Stimulated activated CD4-positive, alpha-beta T cell treated with anti-CD3 and anti-CD28 coated beads, TNF-alpha, amount 100 ng/mL, for 1 hour (primary cell): ENCODE results near the gene YEATS2.

Experiments
- DNase-seq, 3 donors: peaks; one replicate each; pipeline ENCODE4 v3.0.0-alpha.2; 2020; ENCODE audit warnings: low read depth in 3 of 3, low spot score in 1 of 3

YEATS2 gene

GRCh38 chr3:183810643-183811594 lies 113.3 kb downstream of the YEATS2 start:
- no peak for DNase-seq

DNA sequence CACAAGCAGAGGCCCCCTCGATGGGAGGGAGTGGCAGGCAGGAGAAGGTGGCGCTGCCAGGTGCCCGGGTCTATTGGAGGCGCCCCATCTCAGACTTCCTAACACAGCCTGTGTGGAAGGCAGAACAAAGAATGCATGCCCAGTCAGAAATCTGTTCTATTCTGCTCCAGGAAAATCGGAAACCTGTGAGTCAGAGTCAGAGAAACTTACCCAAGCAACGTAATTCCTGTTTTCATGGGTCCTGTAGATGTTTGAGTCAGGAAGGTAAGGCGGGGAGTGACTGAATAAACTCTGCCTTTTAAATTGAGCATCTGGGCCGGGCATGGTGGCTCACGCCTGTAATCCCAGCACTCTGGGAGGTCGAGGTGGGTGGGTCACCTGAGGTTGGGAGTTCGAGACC lies 114.0 kb downstream of the YEATS2 start:
- no peak for DNase-seq

- DNase-seq = no peak
These were observed 115.3 kb downstream of the YEATS2 start for GRCh38 chr3:183812761-183813445.

DNA sequence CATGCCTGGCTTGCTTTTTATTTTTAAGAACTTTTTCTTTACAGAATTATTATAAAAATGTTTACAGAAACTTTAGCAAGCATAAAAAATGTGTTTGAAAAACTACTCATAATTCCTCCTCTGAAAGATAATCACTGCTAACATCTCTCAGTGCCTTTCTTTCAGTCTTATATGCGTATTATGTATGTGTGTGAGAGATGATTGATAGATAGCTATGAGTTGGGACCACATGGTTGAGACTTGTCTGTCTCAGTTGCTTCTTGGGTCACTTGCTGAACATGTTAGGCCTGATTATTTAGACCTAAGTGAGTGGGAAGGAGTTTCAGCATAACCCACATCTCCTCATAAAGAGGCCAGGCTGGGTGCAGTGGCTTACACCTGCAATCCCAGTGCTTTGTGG lies 116.6 kb downstream of the YEATS2 start:
- no peak for DNase-seq

DNA sequence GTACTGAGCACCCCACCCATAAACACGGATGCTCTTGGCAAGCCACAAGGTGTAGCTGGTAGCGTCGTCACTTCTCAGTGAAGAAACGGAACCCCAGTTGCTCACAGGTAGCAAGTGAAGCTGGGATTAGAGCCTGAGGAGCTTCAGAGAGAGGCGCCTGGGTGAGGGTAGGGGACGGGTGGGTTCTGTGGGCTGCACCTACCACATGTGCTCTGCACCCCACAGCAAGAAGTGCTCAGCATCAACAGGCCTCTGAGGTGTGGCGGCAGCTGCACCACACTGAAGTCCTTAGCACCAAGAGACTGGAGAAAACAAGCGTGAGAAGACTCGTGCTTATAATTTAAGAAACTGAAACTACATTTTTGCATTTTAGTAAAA lies 118.0 kb downstream of the YEATS2 start:
- DNase-seq = no peak

- no peak for DNase-seq
These were observed 118.4 kb downstream of the YEATS2 start for GRCh38 chr3:183815951-183816475.

- DNase-seq = no peak
These were observed 119.3 kb downstream of the YEATS2 start for GRCh38 chr3:183816681-183817510.

DNA sequence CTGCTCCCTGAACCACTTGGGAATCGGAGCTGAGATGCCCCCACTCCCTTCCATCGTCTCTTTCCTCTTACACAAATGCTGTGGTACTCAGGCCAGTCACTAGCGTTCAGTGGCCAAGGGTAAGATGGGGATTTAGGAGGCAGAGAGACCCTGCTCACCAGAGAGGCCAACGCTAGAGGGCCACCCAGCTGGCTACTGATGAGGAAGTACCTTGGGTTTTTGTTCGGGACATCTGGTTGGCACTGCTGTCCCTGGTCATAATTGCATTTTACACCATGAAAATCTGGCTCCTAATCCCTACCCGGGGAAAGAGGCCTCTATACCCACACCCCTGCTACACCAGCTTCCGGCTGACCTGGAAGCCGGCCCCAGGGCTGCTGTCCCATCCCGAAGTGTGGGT lies 120.0 kb downstream of the YEATS2 start:
- no peak for DNase-seq

DNA sequence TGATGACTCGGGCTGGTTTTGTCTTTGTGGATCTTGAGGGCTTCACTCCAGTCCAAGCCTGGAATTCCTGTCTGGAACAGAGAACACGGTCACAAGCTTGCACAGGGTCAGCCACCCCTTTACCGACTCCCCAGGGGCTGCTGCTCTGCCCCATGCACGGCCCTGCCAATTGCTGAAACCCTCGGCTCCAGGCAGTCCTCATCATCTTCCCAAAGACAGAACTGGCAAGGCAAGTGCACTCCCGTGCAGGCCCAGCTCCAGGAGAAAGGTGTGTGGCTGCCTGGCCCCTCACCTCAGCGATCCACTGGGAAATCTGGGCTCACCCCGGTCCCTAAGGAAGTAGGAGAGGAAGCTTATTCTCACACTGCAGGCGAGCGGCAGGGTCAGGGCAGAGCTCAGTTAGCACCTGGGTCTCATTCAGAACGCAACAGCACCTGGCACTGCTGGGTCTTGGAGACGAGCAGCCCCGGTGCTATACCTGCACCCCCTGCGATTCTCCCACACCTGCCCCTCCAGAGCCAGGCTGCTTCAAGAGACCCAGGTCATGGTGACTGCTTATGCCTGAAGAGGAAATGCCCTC lies 120.5 kb downstream of the YEATS2 start:
- DNase-seq = no peak

- no peak for DNase-seq
These were observed 121.4 kb downstream of the YEATS2 start for GRCh38 chr3:183818706-183819624.

- no peak for DNase-seq
These were observed 122.2 kb downstream of the YEATS2 start for GRCh38 chr3:183819831-183820230.

DNA sequence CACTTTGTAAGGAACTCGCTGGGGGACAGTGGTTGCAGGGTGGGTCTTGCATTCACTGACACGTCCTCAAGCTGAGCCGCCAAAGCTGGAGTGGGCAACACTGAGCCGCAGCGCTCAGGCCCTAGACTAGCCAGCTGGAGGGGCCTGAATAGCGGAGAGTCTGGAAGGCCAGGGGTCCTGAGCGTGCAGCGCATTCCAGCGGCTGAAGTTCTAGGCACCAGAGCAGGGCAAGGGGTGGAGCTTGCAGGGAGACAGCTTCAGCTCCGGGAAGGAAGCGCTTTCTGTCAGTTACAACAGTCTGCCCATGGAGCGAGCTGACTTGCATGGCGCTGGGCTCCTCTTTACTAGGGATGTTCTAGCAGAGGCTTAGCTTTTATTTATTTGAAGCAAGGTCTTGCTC lies 125.0 kb downstream of the YEATS2 start:
- no peak for DNase-seq

GRCh38 chr3:183823963-183824362 lies 126.4 kb downstream of the YEATS2 start:
- DNase-seq = no peak

DNA sequence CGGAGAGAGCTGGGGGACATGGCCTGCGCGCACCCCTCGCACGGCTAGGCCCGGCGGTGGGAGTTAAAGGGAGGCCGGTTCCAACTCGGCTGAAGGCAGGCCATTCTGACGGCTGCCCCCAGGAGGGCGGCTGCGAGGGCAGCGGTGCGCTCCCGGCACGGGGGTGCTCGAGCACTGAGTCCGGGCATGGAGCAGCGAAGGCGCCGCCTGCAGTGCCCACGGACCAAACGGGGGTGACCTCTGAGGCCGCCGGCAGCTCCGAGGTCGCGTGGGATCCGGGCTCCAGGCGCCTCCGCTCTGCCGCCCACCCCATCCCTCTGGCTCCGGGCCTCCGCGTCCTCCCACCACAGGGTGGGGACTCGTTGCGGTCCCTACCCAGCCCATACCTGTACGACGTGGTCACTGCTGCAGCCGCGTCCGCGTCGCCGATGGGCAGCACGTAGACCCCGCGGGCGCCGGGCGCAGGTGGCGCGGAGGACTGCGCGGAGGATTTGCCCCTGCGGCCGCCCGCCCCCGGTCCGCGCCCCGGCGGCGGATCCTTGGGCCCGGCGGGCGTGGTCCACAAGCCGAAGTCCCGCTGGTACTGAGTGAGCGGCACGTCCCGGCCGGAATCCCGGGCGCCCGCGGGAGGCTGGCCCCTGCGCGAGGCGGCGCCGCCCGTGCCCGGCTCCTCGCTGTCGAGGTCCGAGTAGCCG lies 127.3 kb downstream of the YEATS2 start:
- no peak for DNase-seq

DNA sequence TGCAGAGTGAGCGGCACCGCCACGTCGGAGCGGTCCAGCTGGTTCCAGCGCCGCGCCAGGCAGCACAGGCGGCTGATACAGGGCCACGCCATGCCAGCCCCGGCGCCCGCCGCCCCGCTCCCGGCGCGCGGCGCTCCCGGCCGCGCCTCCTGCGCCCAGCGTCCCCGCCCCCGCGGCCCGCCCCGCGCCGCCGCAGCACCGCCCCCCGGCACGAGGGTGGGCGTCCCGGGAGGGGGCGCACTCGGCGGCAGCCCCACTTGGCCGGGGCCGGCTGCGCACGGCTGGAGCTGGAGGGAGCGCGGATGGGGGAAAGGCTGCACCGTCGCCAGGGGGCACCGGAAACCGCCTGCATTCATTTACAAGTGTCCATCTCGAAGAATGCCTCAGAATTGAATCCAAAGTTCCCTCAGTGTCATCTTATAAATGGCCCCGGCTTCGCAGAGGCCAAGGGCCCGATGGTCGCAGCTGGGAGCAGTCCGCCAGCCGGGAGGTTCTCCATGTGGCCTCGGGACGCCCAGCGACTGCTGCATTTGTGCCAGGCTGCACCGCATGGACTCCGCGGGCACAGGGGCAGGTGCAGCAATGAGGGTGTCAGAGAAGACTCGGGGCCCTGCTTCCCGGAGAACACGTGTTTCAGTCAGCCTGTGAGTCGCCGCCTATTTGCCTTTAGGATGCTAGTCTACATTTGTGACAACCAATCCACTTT lies 128.0 kb downstream of the YEATS2 start, which contains the start of gene MAP6D1:
Gene MAP6D1, minus strand, starts transcription at position 122 of the 706 bp plus-strand sequence. Its CDS starts 30 bp downstream, at position 92.
- DNase-seq = peak in 1 of 3 donors; percentile 25

DNA sequence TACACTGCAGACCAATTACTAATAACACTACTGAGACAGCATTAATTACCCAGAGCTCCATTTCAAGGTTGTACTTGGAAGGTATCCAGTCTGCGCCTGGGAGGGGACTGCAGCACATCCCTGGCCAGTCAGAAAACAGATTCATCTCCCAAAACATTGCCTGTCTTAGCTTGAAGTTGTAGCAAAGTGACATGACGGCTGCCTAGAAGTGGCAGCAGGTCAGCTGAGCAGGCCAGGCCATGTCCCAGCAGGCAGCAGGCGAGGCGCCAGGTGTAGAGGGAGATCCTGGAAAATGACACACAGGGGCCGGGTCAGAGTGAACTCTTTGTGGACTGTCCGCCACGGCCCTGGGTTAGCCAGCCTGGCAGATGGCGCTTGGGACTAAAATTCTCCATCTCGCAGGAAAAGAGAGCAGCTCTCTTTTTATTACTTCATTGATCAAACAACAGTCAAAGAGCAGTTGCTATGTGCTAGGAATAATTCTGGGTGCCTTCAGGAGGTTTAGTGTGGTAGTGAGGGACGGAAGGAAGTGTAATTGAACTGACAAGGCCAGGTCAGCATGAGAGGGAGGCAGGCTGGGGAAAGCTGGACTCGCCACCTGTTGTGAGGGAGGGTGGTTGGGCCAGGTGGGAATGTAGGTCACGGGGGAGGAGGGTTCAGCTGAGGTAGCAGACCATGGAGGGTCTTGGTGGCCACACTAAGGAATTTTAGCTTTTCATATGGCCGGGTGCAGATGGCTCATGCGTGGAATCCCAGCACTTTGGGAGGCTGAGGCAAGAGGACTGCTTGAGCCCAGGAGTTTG lies 129.1 kb downstream of the YEATS2 start:
- no peak for DNase-seq

- DNase-seq = no peak
These were observed 130.4 kb downstream of the YEATS2 start for GRCh38 chr3:183827809-183828537.
